Measurements from ENCODE around the gene CASD1.
A peak's percentile ranks its signal among the peaks of the same experiment; 100 is the strongest.

The CASD1 gene

DNA sequence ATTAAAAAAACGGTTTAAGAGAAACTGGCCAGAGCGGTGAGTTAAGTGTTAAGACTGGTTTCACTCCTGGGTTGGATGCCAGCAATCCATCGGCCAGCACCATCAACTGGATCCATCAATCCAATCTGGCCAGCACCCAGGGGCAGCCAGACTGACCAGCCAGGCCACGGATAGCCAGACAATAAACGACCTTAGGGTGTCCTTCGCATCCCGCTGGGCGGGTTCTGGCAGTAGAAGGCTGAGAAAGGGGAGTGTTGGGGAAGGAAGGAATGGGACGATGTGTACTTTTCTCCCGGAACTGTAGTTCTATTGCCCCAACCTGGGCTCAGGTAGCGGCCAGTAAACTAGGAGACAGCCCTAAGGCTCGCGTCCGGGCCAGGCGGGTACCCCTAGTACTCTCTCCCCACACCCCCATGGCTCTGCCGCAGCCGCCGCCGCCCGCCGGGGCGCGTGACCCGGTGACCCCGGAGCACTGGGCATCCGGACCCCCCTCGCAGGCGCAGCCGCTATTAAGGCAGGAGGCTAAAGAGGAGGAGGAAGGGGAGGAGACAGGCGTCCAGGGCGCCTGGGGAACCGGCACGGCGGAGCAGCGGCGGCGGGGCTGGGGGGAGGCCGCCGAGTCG lies at the start of gene CASD1:
CASD1 (plus strand) TSS at position 546 of the 623 bp plus-strand sequence. CDS start 276 bp downstream, outside the sequence.
- DNase-seq = peak; percentile 33

DNA sequence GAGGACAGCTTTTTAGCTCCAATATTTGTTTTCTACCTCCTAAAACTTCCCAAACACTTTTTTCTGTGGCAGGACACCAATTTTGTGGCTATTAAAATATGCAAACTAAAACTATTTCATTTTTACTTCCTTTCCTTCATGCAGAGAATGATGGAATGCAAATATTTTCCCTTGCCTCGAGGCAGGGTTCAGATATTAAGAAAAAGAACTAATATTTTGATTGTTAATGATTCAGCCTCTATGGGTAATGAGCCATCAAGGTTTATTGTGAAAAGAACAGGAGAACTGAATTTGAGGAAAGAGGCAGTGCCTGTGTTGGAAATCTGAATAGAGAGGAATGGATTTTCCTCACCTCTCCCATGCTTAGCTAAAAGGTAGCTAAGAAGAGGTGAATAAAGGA lies 43.1 kb upstream of the CASD1 start:
- no peak for DNase-seq

DNA sequence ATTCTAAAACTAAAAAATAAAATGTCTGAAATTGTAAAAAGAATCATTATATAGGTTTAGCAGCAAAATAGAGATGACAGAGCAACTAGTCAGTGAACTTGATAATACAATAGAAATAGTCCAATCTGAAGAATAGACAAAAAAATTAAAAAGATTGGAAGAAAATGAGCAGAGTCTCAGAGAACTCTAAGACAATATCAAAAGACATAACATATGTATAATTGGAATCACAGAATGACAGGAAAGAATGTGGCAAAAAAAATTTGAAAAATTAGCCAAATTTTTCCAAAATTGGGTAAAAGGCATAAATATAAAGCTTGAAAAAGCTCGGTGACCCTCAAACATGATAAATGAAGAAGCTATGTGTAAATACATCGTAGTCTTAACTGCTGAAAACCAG lies 38.0 kb upstream of the CASD1 start:
- DNase-seq = no peak

DNA sequence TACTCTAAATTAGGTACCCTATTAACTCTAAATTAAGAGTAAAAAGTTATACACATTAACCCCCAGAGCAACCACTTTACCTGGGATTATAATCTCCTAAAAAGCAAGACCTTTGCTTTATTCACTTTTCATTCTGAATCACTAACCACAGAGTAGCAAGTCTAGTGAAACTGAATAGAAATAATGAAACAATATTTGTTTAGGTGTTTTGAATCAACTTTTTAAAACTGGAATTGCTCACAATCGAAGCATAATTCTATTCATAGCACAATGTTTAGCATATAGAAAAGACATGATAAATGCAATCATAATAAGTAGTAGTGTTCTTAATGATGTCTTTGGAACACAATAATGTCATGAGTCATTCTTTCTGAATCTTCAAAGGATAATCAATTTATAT lies 37.0 kb upstream of the CASD1 start:
- DNase-seq = no peak

DNA sequence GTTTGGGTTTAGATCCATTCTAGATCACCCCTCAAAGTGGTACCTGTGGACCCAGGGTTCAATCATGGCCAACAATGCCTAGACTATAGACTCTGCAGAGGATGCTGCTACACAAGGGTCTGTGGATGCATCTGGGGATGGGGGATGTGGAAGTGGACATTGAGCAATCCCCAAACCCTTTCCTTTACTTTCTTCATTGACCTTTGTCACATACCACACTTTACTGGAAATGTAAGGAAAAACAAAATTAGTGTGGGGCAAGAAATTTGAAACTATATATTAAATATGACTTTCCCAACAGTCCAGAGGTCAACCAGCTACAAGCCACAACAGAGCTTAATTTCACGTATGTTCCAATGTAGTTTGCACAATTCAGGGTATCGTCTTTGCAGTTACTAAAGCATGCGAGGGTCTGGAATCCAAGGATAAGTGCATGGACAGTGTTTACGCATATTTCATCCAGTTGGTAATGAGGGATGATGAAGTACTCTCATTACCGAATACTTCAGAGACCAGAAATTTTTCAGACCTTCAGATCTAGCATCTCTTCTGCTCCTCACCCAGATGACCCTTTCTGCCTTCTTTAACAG lies 33.3 kb upstream of the CASD1 start:
- no peak for DNase-seq

DNA sequence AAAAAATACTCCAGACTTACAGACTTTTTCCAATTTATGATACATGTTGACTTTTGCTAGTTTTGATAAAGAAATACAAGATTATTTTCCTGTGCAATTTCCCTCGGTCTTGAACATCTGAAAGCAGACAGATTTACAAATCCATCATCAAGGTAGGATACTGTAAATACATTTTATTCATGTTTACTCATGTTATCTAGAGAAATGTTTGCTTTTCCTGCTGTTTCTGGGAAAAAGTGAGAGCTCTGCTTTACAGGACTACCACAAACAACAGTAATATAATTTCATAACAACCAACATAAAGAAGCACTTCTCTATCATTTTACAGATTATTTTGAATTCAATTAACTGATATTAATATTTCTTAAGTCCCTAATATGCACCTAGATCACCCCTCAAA lies 31.7 kb upstream of the CASD1 start:
- no peak for DNase-seq

DNA sequence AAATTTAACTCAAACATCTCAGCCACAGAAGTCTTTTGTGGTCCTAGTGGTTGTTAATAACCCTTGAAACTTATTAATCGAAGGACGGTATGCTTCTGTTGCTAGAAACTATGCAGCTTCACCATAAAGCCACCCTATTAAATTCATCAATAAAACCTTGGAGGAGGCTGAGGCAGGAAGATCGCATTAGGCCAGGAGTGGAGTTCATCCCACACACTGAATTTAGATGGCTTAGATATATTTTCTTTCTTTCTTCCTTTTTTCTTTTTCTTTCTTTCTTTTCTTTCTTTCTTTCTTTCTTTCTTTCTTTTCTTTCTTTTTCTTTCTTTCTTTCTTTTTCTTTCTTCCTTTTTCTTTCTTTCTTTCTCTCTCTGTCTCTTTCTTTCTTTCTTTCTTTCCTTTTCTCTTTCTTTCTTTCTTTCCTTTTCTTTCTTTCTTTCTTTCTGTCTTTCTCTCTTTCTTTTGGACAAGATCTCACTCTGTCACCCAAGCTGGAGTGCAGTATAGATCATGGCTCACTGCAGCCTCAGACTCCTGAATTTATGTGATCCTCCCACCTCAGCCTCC lies 30.9 kb upstream of the CASD1 start:
- no peak for DNase-seq

DNA sequence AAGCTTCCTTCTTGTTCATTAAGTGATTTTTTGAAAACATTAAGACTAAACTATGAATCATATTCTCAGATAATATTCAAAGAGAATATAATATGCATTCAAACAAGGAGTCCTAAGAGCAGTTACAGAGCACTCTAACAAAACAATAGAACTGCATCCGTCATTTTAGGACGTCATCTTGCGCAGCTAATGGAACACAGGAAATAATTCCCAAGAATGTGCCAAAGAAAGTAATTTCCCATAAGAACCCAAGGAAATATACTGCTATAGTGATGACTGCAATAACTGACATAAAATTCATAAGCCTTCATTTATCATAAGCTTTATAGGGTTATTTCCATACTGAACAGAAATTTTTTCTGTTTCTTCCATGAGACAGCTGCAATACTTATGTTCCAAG lies 28.3 kb upstream of the CASD1 start:
- no peak for DNase-seq

DNA sequence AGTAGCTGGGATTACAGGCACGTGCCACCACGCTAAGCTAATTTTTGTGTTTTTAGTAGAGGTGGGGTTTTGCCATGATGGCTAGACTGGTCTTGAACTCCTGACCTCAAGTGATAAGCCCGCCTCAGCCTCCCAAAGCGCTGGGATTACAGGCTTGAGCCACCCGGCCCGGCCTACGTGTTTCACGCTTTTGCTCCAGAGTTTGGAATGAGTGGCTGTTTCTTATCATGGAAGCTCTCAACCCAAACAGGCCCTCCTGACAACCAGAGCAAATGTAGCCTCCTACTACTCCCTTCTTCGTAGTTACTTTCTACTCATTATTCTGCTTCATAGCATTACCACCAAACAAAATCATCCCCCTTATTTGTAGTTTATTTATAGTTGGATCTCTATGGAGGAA lies 26.8 kb upstream of the CASD1 start:
- no peak for DNase-seq

DNA sequence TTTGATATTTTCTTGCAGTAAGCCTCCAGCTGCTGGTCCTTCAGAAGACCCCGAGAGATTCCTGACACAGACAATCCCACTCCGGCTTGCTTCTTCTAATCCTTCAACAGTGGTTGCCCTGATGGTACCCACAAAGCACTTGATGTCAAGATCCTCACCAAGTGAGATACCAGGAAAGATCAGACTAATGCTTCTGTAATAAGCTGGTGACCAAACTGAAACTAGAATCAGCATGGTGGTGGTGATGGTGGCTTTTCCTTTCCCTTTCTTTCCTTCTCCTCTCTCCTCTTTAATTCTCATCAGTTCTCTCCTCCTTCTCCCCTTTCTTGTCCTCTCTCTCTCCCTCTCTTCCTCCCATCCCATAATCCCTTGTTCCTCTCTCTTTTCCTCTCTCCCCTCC lies 25.8 kb upstream of the CASD1 start:
- no peak for DNase-seq

DNA sequence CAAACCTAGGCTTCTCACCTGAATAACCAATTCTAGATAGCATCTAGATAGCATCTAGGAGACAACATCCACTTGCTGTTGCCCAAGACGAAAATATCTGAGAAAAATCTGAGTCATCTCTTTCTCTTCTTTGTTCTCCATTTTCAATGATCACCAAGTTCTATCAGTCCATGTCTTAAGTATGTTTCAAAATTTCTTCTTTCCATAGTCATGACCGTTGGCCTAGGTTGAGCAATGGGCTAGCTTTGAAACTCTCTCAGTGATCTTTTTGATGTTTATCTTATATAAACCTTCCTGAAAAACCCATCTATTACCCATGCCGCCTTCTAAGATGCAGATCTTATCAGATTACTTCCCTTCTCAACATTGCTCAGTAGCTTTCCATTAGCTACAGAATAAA lies 23.4 kb upstream of the CASD1 start:
- DNase-seq = no peak

DNA sequence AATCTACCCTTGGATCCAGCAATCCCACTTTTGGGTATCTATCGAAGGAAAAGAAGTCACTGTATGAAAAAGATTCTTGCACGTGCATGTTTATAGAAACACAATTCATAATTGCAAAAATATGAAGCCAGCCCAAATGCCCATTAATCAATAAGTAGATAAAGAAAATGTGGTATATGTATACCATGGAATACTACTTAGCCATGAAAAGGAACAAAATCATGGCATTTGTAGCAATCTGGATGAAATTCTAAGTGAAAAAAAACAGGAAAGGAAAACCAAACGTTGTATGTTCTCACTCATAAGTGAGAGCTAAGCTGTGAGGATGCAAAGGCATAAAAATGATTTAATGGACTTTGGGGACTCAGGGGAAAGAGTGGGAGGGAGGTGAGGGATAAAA lies 18.2 kb upstream of the CASD1 start:
- DNase-seq = no peak

DNA sequence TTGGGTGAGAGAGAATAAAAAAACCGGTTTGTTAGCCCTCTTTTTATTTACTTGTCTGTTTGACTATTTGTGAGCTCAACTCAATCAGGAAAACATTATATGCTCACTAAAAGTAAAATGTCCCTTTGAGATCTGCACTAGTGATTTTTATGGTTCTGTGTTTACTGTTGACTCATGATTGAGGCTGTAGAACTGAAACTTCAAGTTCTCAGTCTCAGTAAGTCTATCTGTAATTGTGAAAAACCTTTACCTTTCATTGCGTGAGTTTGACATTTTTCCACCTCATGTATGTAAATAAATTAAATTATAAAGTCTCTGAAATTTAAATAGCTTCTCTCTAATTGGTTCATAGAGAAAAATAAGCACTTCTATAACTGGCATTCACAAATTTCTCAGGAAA lies 17.0 kb upstream of the CASD1 start:
- DNase-seq = no peak

DNA sequence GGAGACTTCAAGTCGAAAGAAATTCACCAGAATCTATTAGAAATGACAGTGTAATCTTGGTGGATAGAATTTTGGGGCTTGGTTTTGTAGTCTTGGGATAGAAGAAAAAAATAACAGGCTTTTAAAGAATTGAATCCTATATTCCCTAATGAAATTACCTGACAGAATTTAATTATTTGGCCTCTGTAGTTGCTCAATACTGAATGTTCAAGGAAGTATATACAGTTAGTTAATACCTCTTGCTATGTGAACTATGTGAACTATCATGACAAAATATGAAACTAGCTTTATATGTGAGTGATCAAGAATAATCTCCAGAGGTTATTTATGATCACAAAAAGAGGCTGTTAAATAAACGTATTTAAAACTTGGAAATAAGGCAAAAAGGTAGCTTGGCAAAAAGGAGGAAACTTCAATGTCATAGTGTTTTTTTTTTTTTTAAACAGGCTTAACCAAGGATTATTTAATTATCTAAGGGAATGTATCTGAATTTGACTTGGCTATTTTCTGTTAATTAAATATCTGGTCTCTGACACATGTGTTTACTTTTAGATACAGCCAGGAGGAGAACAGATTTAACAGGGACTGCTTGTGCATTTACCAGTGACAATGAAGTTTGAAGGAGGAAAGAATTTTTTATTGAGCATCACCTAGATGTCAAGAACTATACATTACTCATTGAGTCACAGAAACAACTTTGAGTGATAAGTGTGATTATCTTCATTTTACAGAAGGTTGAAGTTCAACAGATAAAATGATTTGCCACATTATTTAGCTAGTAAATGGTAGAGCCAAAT lies 11.5 kb upstream of the CASD1 start:
- DNase-seq = no peak

DNA sequence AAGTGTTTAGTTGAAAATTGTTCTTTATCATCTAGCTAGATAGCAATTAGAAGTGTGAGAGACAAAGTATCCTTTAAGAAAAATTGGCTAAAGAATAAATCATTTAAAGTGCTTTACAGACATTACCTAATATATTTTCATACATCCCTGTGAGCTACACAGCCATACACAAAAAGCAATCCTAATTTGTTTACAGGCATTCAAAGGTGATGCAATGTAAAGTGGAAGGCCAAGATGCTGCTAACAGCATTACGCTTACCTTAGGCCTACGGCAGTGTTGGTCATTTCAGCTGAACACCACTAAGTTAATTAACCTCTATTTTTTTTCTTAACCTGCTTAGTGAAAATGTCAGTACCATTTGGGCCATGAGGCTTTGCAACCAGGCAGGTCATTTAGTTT lies 10.7 kb upstream of the CASD1 start:
- DNase-seq = no peak

DNA sequence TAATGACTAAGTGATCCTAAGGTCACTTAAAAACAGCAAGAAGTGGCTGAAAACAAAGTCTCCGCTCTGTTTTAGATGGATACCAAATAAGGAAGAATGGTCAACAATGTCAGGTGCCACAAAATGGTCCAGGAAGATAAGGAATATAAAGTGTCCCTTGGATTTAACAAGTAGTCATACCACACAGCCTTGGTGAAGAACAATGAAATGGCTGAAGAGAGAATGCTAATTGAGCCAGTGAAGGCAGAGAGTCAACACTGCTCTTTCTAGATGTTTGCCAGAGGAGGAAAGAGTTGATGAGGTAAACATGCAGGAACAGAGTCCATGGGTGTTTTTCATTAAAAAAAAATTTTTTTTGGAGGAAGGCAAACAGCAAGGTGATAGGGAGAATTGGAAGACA lies 2.1 kb upstream of the CASD1 start:
- no peak for DNase-seq

DNA sequence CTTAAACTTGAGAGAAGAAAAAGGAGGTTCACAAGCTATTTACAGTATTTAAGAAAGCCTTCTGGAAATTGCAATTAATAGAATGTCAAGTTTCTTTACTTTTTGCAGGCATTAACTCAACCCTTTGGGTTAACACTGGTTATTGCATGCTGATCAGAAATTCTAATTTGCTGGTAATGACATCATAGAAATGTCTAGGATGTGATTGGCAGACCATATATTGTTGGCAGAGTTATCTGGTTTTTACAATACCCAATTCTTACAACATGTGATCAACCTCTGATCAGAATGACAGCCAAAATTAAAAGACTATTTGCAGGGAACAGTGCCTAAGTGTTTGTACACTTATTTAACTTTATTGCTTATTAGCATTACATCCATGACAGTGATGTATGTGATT lies 1.6 kb upstream of the CASD1 start:
- DNase-seq = no peak

DNA sequence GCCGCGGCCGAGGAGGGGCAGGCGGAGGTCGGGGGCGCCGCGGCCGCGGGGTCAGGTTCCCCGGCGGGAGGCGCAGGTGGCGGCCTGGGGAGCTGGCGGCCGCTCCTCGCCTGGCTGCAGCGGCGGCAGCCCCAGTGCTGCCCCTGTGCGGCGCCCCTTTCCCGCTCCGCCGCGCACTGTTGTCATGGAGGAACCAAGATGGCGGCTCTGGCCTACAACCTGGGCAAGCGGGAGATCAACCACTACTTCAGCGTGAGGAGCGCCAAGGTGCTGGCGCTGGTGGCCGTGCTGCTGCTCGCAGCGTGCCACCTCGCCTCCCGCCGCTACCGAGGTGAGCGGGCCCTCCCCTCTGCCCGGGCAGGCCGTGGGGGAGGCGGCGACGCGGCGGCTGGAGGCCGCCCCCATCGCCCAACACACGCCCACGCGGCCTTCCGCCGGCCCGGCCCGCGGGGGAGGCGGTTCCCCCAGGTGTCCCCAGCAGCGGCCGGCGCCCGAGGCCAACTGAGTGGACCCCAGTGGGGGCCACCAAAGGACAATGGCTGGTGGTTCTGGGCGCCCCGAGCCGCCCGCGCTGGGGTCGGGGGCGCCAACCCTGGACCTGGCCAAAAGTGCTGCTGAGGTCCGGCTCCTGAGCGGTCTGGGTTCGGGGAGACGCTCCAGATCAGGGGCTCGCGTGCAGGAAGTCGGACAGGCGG lies 425 bp downstream of the CASD1 start:
- DNase-seq = peak; percentile 61

DNA sequence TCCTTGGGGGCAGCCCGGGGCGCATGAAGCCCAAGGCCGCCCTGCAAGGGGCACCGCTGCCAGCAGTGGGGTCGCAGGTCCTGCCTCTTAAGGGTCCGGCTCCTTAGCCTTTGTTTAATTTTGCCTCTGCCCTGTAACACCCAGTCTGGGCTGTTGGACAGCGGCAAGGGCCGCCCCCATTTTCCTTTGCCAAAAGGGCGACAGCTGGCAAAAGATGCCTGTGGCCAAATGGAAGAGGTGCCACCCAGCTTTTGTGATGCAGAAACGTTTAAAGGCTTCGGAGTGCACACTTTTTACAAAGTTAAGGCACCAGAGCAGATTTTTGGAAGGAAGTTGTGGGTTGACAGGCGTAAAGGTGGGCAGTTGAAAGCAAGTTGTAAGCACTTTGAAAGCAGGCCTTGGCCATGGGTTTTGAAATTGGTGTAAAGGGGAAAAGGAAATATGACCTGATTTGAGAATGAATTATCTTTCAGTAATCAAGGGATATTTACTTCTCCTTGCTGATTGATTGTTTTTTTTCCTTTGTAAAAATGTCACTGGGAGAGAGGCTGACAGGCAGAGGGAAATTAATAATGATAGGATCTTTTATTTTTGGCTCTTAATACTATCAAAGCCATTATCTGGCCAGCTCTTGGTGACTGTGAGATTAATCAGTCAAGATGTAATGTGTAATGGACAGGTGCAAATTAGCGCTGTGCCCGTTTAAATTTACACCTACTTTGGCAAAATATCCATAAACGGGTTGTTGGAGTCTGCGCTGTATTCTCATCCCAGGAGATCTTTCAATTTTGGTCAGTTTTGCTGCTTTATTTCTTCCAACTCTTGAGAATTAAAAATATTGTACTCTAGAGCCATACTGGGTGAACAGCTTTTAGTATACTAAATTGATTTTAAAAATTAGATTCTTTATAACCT lies 1.2 kb downstream of the CASD1 start:
- peak; percentile 11 for DNase-seq

DNA sequence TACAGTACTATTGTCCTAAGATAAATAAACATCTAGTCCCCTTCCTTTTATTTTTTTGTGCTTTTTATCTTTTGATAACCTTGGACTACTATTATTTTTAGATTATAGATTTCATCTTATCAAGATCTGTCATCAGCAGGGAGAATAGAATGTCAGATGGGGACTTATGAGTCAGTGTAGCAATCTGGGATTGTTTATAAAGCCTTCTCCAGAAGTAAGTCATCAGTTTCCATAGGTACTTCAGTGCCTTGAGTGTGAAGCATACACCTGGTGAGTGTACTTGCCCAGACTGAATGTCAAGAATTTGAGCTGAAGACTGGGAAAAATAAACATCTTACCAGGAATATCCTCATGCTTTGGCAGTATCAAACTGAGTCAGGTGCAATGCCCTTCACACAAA lies 2.1 kb downstream of the CASD1 start:
- no peak for DNase-seq

DNA sequence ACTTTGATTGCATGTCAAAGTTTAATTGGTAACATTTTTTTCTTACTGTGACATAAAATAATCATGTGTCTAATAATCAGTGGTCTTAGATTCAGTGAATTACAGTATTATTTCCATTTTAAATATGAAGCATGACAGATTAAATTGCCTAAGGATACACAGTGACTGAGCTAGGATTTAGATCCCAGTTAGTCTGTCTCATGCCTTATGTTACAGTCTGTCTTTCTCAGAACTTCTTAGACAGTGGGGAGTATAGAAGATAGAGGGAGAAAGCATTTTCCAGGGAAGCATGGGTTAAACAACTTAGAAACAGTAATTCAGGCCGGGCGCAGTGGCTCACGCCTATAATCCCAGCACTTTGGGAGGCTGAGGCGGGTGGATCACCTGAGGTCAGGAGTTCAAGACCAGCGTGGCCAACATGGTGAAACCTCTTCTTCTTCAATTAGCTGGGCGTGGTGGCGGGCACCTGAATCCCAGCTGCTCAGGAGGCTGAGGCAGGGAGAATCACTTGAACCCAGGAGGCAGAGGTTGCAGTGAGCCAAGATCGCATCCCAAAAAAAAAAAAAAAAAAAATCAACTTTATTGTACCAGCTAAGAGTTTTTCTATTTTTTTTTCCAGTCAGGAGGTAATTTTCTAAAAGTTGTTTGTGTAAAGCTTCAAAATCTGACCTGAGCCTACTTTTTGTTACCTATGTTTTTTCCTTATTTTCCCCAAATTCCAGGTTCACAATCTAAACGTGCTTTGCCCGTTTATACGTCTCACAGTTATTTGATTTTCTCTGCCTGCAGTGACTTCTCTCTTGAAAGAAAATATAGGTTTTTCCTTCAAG lies 3.3 kb downstream of the CASD1 start:
- no peak for DNase-seq

DNA sequence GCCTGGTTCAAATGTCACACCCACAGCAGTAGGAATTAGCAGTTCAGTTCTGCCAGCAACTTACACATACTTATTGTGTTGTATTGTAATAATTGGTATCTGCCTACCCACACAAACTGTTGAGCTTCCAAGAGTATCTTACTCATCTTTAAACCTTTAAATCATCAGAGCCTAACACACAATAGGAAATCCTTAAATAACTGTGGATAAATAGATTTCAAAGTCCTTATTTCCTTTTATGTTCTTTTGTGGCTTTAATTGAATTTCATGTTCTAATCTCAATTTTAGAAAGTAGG lies 3.9 kb downstream of the CASD1 start:
- no peak for DNase-seq
